Thymus (tissue), 11 donors: ENCODE measurements around the gene RIMOC1. TPM values are rescaled to one million over a fixed set of nuclear protein-coding genes. Genes with fewer than 3 reads are reported as not detected.

Experiments used
- DNase-seq, 9 donors: peaks; one replicate each; pipeline ENCODE4 v3.0.0-alpha.2; 2013; ENCODE audit warnings: low spot score in 9 of 9, low read depth in 6 of 9, missing footprints in 1 of 9
- H3K27ac ChIP-seq, 2 donors: one replicate each; pipeline ENCODE4 v1.5.1; 2013; ENCODE audit warnings: control low read depth in 1 of 2, low read depth in 1 of 2, low read length in 1 of 2, mild to moderate bottlenecking in 1 of 2, moderate library complexity in 1 of 2
- H3K27me3 ChIP-seq, 2 donors: one replicate each; pipeline ENCODE4 v1.5.1; 2013; ENCODE audit warnings: low read length in 1 of 2; ENCODE audit not compliant: control insufficient read depth in 2 of 2, insufficient read depth in 1 of 2
- H3K36me3 ChIP-seq, 2 donors: one replicate each; pipeline ENCODE4 v1.5.1; 2013; ENCODE audit warnings: low read length in 1 of 2, mild to moderate bottlenecking in 1 of 2, moderate library complexity in 1 of 2; ENCODE audit not compliant: control insufficient read depth in 2 of 2, insufficient read depth in 2 of 2
- H3K4me1 ChIP-seq, 2 donors: one replicate each; pipeline ENCODE4 v1.5.1; 2013; ENCODE audit warnings: low read length in 2 of 2; ENCODE audit not compliant: control insufficient read depth in 2 of 2, insufficient read depth in 2 of 2
- H3K4me3 ChIP-seq, 2 donors: one replicate each; pipeline ENCODE4 v1.5.1; 2013; ENCODE audit warnings: low read length in 2 of 2, control low read depth in 1 of 2, mild to moderate bottlenecking in 1 of 2
- H3K9me3 ChIP-seq, 2 donors: one replicate each; pipeline ENCODE4 v1.5.1; 2013; ENCODE audit warnings: low read length in 1 of 2, mild to moderate bottlenecking in 1 of 2; ENCODE audit not compliant: control insufficient read depth in 2 of 2, insufficient read depth in 1 of 2
- WGBS: extraction: QIAGEN DNeasy Blood & Tissue Kit; methylation state at CpG from one replicate; pipeline ENCODE4 v1.1.7; 2013; 5-methylcytosine and 5-hydroxymethylcytosine counted together
- polyA plus RNA-seq: library from polyadenylated mRNA; stranded (reverse); fragments of 200-250 nt; gene quantifications from one replicate; pipeline ENCODE4 v1.2.3, GENCODE V29; 2013
- total RNA-seq: library from RNA; stranded (reverse); fragments of 120-200 nt; gene quantifications from one replicate; pipeline ENCODE4 v1.2.4, GENCODE V29; 2013
- donor health status: healthy.

Gene RIMOC1
- total and polyA plus RNA-seq, 2 donors, result 10.9 to 11.6 TPM

DNA sequence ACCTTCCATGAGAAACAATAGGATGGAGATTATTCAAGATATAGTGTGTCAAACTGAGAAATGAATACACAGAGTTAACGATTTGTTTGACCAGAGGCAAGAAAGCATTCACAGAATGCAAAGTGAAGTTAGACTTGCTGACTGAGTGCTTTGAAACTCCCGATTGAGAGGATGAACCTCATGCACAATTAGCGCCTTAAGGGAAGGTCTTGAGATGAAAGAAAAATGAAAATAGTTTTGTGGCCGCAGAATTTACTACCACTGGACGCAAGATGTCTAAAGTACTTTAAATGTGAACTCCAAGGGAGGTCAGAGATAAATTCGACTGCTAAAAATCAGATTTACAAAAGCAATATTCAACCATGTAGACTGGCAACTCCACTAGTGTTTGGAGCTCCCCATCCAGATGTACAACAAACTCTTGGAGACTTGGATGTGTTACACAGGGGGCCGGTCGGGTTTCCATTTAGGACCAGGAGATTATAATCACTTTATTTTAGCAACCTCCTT, 707 bp upstream of the RIMOC1 start:
- WGBS, result 49% methylated on average over 8 of the region's 8 CpGs
- DNase-seq, result peak in 1 of 9 donors; percentile 2
- no peaks in the 10 kb centered on the region for H3K9me3 ChIP-seq
- H3K27ac ChIP-seq, result peak overlapping the region; percentile 83 to 93
- H3K36me3 ChIP-seq, result peaks cover 0 to 7% of the 10 kb centered on the region in 2 donors
- H3K4me1 ChIP-seq, result peaks cover 8 to 9% of the 10 kb centered on the region in 2 donors
- H3K4me3 ChIP-seq, result peak overlapping the region; percentile 85 to 95
- H3K27me3 ChIP-seq, result no peaks in the 10 kb centered on the region

- 97% methylated on average over 2 of the region's 2 CpGs for WGBS
These were observed 2.0 kb downstream of the RIMOC1 start for GRCh38 chr5:41906151-41906550.

GRCh38 chr5:41908374-41909079, 4.4 kb downstream of the RIMOC1 start:
- Histone ChIP-seq H3K9me3 (no peaks in the 10 kb centered on the region), H3K4me1 (peaks cover 5 to 6% of the 10 kb centered on the region in 2 donors), H3K4me3 (no peak overlapping the region), H3K27ac (no peak overlapping the region), H3K36me3 (peaks cover 11 to 41% of the 10 kb centered on the region in 2 donors), H3K27me3 (no peaks in the 10 kb centered on the region)
- 98% methylated on average over 4 of the region's 4 CpGs for WGBS
- DNase-seq, result no peak

More at GRCh38 chr5:41906151-41906550, 2.0 kb downstream of the RIMOC1 start:
- Histone ChIP-seq H3K27ac (no peak overlapping the region), H3K4me1 (peaks cover 8 to 9% of the 10 kb centered on the region in 2 donors), H3K36me3 (peaks cover 3 to 25% of the 10 kb centered on the region in 2 donors), H3K9me3 (no peaks in the 10 kb centered on the region), H3K27me3 (no peaks in the 10 kb centered on the region), H3K4me3 (no peak overlapping the region)
- DNase-seq, result no peak

DNA sequence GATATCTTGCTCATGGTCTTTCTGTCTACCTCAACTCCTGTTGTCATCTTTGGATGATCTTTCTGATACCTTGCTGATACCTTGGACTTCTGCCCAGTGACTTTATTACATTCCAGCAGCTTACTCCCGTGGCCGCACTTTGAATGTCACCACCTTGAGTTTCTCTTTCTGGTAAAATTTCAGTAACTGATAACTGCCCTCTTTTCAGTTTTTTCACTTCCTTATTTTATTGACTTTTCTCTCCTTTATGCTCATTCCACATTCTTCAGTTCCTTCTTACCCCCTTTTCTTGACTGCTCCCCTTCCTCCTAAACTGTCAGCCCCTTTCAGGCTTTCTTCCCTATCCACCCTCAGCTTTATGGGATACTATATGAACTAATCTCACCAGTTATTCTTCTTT, 14.0 kb downstream of the RIMOC1 start:
- Histone ChIP-seq H3K9me3 (no peaks in the 10 kb centered on the region), H3K36me3 (peaks cover 14 to 61% of the 10 kb centered on the region in 2 donors), H3K4me1 (no peaks in the 10 kb centered on the region), H3K27ac (no peak overlapping the region), H3K4me3 (no peak overlapping the region), H3K27me3 (no peaks in the 10 kb centered on the region)
- WGBS, result 96% methylated on average over 2 of the region's 2 CpGs
- no peak for DNase-seq

DNA sequence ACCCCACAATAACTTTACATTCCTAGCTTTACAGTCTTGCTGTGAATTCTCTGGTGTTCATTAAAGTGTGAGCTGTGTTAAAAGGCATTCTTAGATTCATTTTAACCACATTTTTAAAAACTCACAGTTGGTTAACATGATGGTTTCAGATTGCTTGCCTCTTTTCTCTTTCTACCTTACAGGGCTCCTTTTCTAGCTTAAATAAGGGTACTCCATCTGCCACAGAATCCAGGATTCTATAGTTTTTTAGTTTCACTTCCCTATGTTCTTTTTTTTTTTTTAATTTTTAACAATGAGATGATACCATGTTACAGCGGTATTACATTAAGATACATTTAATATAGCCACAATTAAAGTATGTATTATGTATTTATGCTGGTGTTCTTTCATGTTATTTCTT, 17.0 kb downstream of the RIMOC1 start:
- H3K36me3 ChIP-seq, result peaks cover 14 to 37% of the 10 kb centered on the region in 2 donors
- 97% methylated on average over 1 of the region's 1 CpG for WGBS
- no peak overlapping the region for H3K4me3 ChIP-seq
- H3K27ac ChIP-seq, result no peak overlapping the region
- peaks cover 5 to 10% of the 10 kb centered on the region in 2 donors for H3K4me1 ChIP-seq
- H3K27me3 ChIP-seq, result no peaks in the 10 kb centered on the region
- no peaks in the 10 kb centered on the region for H3K9me3 ChIP-seq
- no peak for DNase-seq

DNA sequence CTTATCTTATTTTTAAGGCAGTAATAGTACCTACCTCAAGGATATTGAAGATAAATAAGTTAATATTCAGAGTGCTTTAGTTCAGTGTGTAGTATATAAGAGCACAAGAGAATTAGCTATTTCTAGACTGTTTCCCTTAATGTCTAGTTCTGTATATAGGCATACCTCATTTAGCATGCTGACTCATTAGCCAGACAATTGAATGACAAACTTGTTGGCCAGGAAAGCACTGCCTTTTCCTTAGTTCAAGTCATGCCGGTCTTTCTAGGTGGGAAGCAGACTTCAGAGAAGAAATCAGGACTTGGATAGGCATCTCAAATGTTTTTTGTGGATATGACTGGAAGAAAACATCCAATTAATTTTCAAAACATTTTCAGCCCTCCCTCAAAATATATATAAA, 17.7 kb downstream of the RIMOC1 start:
- Histone ChIP-seq H3K4me1 (peaks cover 5 to 10% of the 10 kb centered on the region in 2 donors), H3K27ac (no peak overlapping the region), H3K4me3 (no peak overlapping the region), H3K9me3 (no peaks in the 10 kb centered on the region), H3K27me3 (no peaks in the 10 kb centered on the region), H3K36me3 (peaks cover 14 to 32% of the 10 kb centered on the region in 2 donors)
- DNase-seq, result no peak
- 92% methylated on average over 1 of the region's 1 CpG for WGBS

- H3K27ac ChIP-seq, result peak overlapping the region; percentile 82 to 94
- H3K36me3 ChIP-seq, result peaks cover 6 to 15% of the 10 kb centered on the region in 2 donors
- WGBS, result 77% methylated on average over 4 of the region's 4 CpGs
- no peaks in the 10 kb centered on the region for H3K9me3 ChIP-seq
- peaks cover 5 to 10% of the 10 kb centered on the region in 2 donors for H3K4me1 ChIP-seq
- no peaks in the 10 kb centered on the region for H3K27me3 ChIP-seq
- DNase-seq, result no peak
- H3K4me3 ChIP-seq, result peak overlapping the region; percentile 67 to 93
These were observed 20.4 kb downstream of the RIMOC1 start for GRCh38 chr5:41924526-41924871.

DNA sequence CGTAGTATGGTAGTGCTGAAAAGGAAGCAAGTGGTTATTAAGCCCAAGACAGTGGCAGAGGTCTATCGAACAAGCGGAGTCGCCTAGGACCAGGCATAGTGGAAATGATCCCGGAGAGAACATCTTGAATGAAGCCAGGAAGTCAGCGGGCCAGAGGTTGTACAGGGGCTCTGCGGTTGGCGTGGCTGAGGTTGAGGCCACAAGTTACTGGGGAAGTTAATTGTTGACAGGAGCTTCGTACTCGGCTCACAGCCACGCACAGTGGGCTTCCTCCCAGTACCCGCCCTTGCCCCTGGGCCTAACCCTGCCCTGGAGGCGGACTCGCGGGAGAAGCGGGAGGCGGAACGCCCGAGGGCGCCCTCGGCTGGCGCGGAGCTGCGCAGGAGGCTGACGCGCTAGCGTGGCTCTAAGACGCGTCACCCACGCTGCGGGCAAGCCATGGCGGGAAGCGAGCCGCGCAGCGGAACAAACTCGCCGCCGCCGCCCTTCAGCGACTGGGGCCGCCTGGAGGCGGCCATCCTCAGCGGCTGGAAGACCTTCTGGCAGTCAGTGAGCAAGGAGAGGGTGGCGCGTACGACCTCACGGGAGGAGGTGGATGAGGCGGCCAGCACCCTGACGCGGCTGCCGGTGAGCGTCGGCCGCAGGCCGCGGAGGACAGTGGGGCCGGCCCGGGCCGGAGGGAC, 20.9 kb downstream of the RIMOC1 start, which contains the start of gene FBXO4:
Gene FBXO4, plus strand, starts transcription at position 410 of the 683 bp plus-strand sequence. Its CDS starts 29 bp downstream, at position 439.
- DNase-seq, result peak; percentile 68 to 90 (median 75)
- H3K4me1 ChIP-seq, result peaks cover 5 to 10% of the 10 kb centered on the region in 2 donors
- H3K36me3 ChIP-seq, result peaks cover under 1 to 12% of the 10 kb centered on the region in 2 donors
- WGBS, result 1% methylated on average over 60 of the region's 60 CpGs
- H3K27me3 ChIP-seq, result no peaks in the 10 kb centered on the region
- H3K4me3 ChIP-seq, result peak within 1 kb of the TSS; percentile 67 to 93
- H3K9me3 ChIP-seq, result no peaks in the 10 kb centered on the region
- H3K27ac ChIP-seq, result peak within 1 kb of the TSS; percentile 82 to 94

DNA sequence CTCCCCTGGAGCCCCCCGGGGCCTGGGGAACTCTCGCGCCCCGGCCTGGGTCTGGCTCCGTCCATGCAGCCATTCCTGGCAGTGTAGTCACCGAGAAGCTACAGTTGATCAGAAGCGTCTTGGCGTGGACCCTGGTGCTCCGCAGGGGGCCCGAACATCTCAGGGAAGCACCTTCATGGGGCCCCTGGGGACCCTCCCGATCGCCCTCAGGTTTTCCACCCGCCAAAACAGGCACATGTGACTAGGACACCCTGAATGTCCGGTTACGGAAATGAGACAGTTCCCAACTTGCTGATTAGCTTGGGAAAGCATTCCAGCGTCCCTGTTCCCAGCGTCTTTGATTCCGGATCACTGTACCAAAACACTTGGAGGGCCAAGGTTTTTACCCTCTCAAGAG, 21.4 kb downstream of the RIMOC1 start:
- Histone ChIP-seq H3K4me3 (peak overlapping the region; percentile 67 to 93), H3K27me3 (no peaks in the 10 kb centered on the region), H3K9me3 (no peaks in the 10 kb centered on the region), H3K4me1 (peaks cover 5 to 10% of the 10 kb centered on the region in 2 donors), H3K27ac (peak overlapping the region; percentile 82 to 94), H3K36me3 (peaks cover 0 to 12% of the 10 kb centered on the region in 2 donors)
- 1% methylated on average over 18 of the region's 18 CpGs for WGBS
- peak in 6 of 9 donors; percentile 6 to 55 (median 27) for DNase-seq
